Dermis blood vessel endothelial cell (primary cell): ENCODE data around the gene SEC24A. TPM values are rescaled to one million over a fixed set of nuclear protein-coding genes. Genes with fewer than 3 reads are reported as not detected.
"Not testable (repeated sequence)": the region's sequence is repeated elsewhere in the genome, so short reads cannot be mapped to it uniquely, and the experiment has no call there.

Experiments
- DNase-seq: peaks from one replicate; pipeline ENCODE4 v3.0.0; 2010
- total RNA-seq: library from RNA; depleted of rRNA; stranded (reverse); fragments of >200 nt; gene quantifications from 2 replicates; pipeline ENCODE4 v1.2.3, GENCODE V29; 2014

The SEC24A gene
- 22.8 and 27.0 TPM in 2 replicates for total RNA-seq

- peak; percentile 94 for DNase-seq
Observed at GRCh38 chr5:134648425-134649162, at the start of gene SEC24A. Gene SEC24A, plus strand, starts transcription at chr5:134648785. Its CDS starts 292 bp downstream, at chr5:134649077.

GRCh38 chr5:134599820-134600219, 48.8 kb upstream of the SEC24A start:
- DNase-seq = not testable (repeated sequence)

GRCh38 chr5:134600600-134600999, 48.0 kb upstream of the SEC24A start:
- no peak for DNase-seq

GRCh38 chr5:134603059-134603458, 45.5 kb upstream of the SEC24A start:
- no peak for DNase-seq

- DNase-seq = no peak
Observed at GRCh38 chr5:134604908-134605307, 43.7 kb upstream of the SEC24A start.

GRCh38 chr5:134606726-134607125, 41.9 kb upstream of the SEC24A start:
- no peak for DNase-seq

- no peak for DNase-seq
Observed at GRCh38 chr5:134608555-134608954, 40.0 kb upstream of the SEC24A start.

GRCh38 chr5:134609232-134609851, 39.2 kb upstream of the SEC24A start:
- DNase-seq = no peak

GRCh38 chr5:134610725-134611124, 37.9 kb upstream of the SEC24A start:
- DNase-seq = no peak

GRCh38 chr5:134611515-134611914, 37.1 kb upstream of the SEC24A start:
- DNase-seq = no peak

GRCh38 chr5:134614450-134615085, 34.0 kb upstream of the SEC24A start:
- DNase-seq = no peak

GRCh38 chr5:134620634-134621033, 28.0 kb upstream of the SEC24A start:
- no peak for DNase-seq

GRCh38 chr5:134625559-134625958, 23.0 kb upstream of the SEC24A start:
- no peak for DNase-seq

- DNase-seq = peak; percentile 40
Observed at GRCh38 chr5:134626369-134627014, 22.1 kb upstream of the SEC24A start.

GRCh38 chr5:134634227-134634626, 14.4 kb upstream of the SEC24A start:
- DNase-seq = no peak

GRCh38 chr5:134635366-134635765, 13.2 kb upstream of the SEC24A start:
- not testable (repeated sequence) for DNase-seq

GRCh38 chr5:134637116-134637721, 11.4 kb upstream of the SEC24A start:
- no peak for DNase-seq

GRCh38 chr5:134638760-134639201, 9.8 kb upstream of the SEC24A start:
- DNase-seq = no peak

- no peak for DNase-seq
Observed at GRCh38 chr5:134642931-134643530, 5.6 kb upstream of the SEC24A start.

- DNase-seq = peak; percentile 62
Observed at GRCh38 chr5:134647750-134648424, 698 bp upstream of the SEC24A start.

GRCh38 chr5:134649163-134649835, 714 bp downstream of the SEC24A start:
- peak; percentile 27 for DNase-seq
